HG02678 (cell line): Measurements from ENCODE around the gene AXDND1.

Experiments used
- ATAC-seq: cut with Tn5 transposase; IDR thresholded peaks from one replicate; pipeline ENCODE4 v1.9.1; 2021; ENCODE audit warnings: mild to moderate bottlenecking, moderate library complexity; ENCODE audit not compliant: unreplicated experiment

Gene AXDND1

GRCh38 chr1:179554427-179554826 lies 188.7 kb downstream of the AXDND1 start:
- no peak for ATAC-seq

GRCh38 chr1:179558078-179558477 lies 192.3 kb downstream of the AXDND1 start:
- no peak for ATAC-seq

GRCh38 chr1:179575497-179576314 lies 209.9 kb downstream of the AXDND1 start, which contains the start of gene NPHS2:
NPHS2 (minus strand) TSS chr1:179575948; CDS start chr1:179575864, 84 bp downstream.
- no peak for ATAC-seq

GRCh38 chr1:179576509-179576908 lies 210.7 kb downstream of the AXDND1 start:
- no peak for ATAC-seq

GRCh38 chr1:179583771-179584320 lies 218.1 kb downstream of the AXDND1 start:
- ATAC-seq: no peak

GRCh38 chr1:179586107-179586823 lies 220.5 kb downstream of the AXDND1 start:
- no peak for ATAC-seq

GRCh38 chr1:179587336-179587735 lies 221.6 kb downstream of the AXDND1 start:
- no peak for ATAC-seq

- no peak for ATAC-seq
Measured at GRCh38 chr1:179588425-179589024, 222.8 kb downstream of the AXDND1 start.

- no peak for ATAC-seq
Measured at GRCh38 chr1:179589509-179589908, 223.7 kb downstream of the AXDND1 start.

GRCh38 chr1:179590671-179591070 lies 224.9 kb downstream of the AXDND1 start:
- ATAC-seq: no peak

- no peak for ATAC-seq
Measured at GRCh38 chr1:179591253-179591591, 225.5 kb downstream of the AXDND1 start.

GRCh38 chr1:179591592-179592580 lies 226.1 kb downstream of the AXDND1 start, which contains the start of gene TDRD5:
TDRD5 (plus strand) TSS chr1:179591832; CDS start chr1:179592616, 784 bp downstream.
- no peak for ATAC-seq

- ATAC-seq: no peak
Measured at GRCh38 chr1:179598631-179599030, 232.9 kb downstream of the AXDND1 start.

- no peak for ATAC-seq
Measured at GRCh38 chr1:179599623-179600249, 234.0 kb downstream of the AXDND1 start.

GRCh38 chr1:179601093-179601492 lies 235.3 kb downstream of the AXDND1 start:
- no peak for ATAC-seq
